ENCODE data around the gene TXNIP.

DNA sequence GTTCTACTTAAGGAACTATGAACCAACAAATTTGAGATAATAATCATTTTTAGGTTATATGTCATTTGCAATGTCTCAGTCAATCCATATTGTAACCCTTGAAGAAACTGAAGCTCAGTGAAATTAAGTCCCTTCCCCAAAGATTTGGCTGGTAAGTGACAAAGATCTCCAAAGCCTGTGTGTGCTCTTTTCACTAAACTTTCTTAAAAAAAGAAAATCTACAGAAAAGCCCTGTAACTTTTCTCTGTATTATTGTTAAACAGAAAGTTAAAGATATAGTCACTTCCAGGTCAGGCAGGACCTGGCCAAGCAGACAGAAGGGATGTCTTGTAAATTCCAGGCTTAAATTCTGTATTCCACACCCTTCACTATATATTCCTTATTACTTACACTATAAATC lies 40.0 kb downstream of the TXNIP start:
- no peak for TF ChIP-seq POLR2A (IDR thresholded peaks at IDR 0.05)
- TF ChIP-seq CTCF (IDR thresholded peaks at IDR 0.05) = no peak
- TF ChIP-seq POLR2AphosphoS5 (IDR thresholded peaks at IDR 0.05; ENCODE audit: insufficient read depth in 1 of 2, low read depth in 1 of 2) = no peak

Measured in vagina (tissue), 2 donors.